ENCODE data around the gene HEMGN.

The HEMGN gene

GRCh38 chr9:97892421-97892820 lies 45.6 kb downstream of the HEMGN start:
- no peak for DNase-seq

DNA sequence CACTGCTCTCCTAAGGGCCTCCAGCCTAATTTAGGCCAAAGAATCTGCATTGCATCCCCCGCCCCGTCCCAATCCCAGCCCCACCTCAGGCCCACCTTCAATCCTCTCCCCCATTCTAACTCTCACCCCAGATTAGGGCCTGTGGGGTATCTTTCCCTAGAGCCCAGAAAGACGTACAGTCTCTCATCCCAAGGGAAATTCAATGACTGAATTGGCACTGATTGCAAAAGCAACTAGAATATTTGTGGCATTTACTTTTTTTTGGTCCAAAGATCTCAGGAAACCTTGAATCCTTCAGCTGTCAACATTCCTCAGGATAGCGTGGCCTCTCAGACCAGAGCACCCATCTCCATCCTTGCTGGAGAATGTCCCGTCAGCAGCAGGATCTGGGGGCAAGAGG lies 46.2 kb downstream of the HEMGN start:
- DNase-seq: no peak

- DNase-seq: peak; percentile 72
Measured at GRCh38 chr9:97889941-97890887, 47.8 kb downstream of the HEMGN start.

DNA sequence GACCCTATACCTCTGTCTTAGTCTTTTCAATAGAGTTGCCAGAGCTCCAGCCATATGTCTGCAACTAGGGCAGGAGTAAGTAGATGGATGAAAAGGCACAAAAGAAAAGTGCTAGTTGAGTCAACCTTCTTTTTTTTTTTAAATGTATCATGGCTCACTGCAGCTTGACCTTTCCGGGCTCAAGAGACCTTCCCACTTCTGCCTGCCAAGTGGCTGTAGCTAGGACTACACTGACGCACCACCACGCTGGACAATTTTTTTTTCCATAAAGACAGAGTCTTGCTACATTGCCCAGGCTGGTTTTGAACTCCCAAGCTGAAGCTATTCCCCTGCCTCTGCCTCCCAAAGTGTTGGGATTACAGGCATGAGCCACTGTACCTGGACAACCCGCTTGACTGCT lies 57.6 kb downstream of the HEMGN start:
- no peak for DNase-seq

All from activated CD4-positive, CD25-positive, alpha-beta regulatory T cell treated with anti-CD3 and anti-CD28 coated beads, Interleukin-2, amount 50 U/mL, for 72 hours (primary cell).